ENCODE measurements around the gene MBOAT2. TPM values are rescaled to one million over a fixed set of nuclear protein-coding genes. Genes with fewer than 3 reads are reported as not detected.

MBOAT2 gene
- total RNA-seq, 1 donor from 2014 or later: 13.9 TPM

- DNase-seq (ENCODE audit: missing footprints): no peak
- intact Hi-C loops (cut with DNase I): no loop called here
- ATAC-seq: peak; percentile 96
Measured at GRCh38 chr2:8821276-8822217, 181.9 kb downstream of the MBOAT2 start.

GRCh38 chr2:8819948-8820347 is 183.5 kb downstream of the MBOAT2 start:
- DNase-seq (ENCODE audit: missing footprints) (no peak), ATAC-seq (no peak)
- intact Hi-C loops (cut with DNase I): no loop called here

GRCh38 chr2:8819194-8819593 is 184.3 kb downstream of the MBOAT2 start:
- ATAC-seq (no peak), DNase-seq (ENCODE audit: missing footprints) (no peak)
- intact Hi-C loops (cut with DNase I): no loop called here

GRCh38 chr2:8817221-8817620 is 186.3 kb downstream of the MBOAT2 start:
- no peak for ATAC-seq

GRCh38 chr2:8806885-8807704 is 196.4 kb downstream of the MBOAT2 start:
- peak; percentile 40 for ATAC-seq
- intact Hi-C loops (cut with DNase I): no loop called here
- DNase-seq (ENCODE audit: missing footprints): no peak

More at GRCh38 chr2:8817221-8817620, 186.3 kb downstream of the MBOAT2 start:
- intact Hi-C loops (cut with DNase I): no loop called here
- DNase-seq (ENCODE audit: missing footprints): no peak

- no peak for DNase-seq (ENCODE audit: missing footprints)
- peak; percentile 87 for ATAC-seq
- intact Hi-C loops (cut with DNase I): no loop called here
Measured at GRCh38 chr2:8805278-8806210, 197.9 kb downstream of the MBOAT2 start.

- no peak for ATAC-seq
- intact Hi-C loops (cut with DNase I): no loop called here
- no peak for DNase-seq (ENCODE audit: missing footprints)
Measured at GRCh38 chr2:8803658-8804379, 199.7 kb downstream of the MBOAT2 start.

- ATAC-seq (no peak), DNase-seq (ENCODE audit: missing footprints) (no peak)
- intact Hi-C loops (cut with DNase I): no loop called here
Measured at GRCh38 chr2:8802741-8803140, 200.7 kb downstream of the MBOAT2 start.

Other genes with a start within 250 kb of the MBOAT2 start
- 49.0 TPM for gene KIDINS220, start 166.1 kb downstream of the MBOAT2 start, total RNA-seq
- 12.9 TPM for gene ASAP2, start 203.1 kb upstream of the MBOAT2 start, total RNA-seq

Measured in Right ventricle myocardium inferior (tissue), 1 donor.